ENCODE results near the gene PAXX. TPM values are rescaled to one million over a fixed set of nuclear protein-coding genes. Genes with fewer than 3 reads are reported as not detected.

Gene PAXX
- total RNA-seq, 1 experiment from 2014 or later, result 64.0 TPM

DNA sequence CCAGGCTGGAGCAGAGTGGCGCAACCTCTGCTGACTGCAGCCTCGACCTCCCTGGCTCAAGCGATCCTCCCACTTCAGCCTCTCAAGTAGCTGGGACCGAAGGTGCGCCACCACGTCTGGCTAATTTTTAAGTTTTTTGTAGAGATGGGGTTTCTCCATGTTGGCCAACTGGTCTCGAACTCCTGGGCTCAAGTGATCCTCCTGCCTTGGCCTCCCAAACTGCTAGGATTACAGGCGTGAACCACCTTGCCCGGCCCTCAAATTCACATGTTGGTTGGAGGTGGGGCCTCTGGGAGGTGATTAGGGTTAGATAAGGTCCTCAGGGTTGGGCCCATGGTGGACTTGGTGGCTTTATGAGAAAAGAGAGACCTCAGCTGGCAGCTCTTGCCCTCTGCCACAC, 30.1 kb upstream of the PAXX start:
- intact Hi-C loops (cut with micrococcal nuclease; ENCODE audit: unreplicated experiment), result no loop called here
- TF ChIP-seq, protein P1, sequence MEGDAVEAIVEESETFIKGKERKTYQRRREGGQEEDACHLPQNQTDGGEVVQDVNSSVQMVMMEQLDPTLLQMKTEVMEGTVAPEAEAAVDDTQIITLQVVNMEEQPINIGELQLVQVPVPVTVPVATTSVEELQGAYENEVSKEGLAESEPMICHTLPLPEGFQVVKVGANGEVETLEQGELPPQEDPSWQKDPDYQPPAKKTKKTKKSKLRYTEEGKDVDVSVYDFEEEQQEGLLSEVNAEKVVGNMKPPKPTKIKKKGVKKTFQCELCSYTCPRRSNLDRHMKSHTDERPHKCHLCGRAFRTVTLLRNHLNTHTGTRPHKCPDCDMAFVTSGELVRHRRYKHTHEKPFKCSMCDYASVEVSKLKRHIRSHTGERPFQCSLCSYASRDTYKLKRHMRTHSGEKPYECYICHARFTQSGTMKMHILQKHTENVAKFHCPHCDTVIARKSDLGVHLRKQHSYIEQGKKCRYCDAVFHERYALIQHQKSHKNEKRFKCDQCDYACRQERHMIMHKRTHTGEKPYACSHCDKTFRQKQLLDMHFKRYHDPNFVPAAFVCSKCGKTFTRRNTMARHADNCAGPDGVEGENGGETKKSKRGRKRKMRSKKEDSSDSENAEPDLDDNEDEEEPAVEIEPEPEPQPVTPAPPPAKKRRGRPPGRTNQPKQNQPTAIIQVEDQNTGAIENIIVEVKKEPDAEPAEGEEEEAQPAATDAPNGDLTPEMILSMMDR (IDR thresholded peaks at IDR 0.05), result no peak
- TF ChIP-seq SIN3A (IDR thresholded peaks at IDR 0.05; ENCODE audit: borderline replicate concordance, insufficient read depth, low read depth, low read length), result no peak
- TF ChIP-seq, protein P2, sequence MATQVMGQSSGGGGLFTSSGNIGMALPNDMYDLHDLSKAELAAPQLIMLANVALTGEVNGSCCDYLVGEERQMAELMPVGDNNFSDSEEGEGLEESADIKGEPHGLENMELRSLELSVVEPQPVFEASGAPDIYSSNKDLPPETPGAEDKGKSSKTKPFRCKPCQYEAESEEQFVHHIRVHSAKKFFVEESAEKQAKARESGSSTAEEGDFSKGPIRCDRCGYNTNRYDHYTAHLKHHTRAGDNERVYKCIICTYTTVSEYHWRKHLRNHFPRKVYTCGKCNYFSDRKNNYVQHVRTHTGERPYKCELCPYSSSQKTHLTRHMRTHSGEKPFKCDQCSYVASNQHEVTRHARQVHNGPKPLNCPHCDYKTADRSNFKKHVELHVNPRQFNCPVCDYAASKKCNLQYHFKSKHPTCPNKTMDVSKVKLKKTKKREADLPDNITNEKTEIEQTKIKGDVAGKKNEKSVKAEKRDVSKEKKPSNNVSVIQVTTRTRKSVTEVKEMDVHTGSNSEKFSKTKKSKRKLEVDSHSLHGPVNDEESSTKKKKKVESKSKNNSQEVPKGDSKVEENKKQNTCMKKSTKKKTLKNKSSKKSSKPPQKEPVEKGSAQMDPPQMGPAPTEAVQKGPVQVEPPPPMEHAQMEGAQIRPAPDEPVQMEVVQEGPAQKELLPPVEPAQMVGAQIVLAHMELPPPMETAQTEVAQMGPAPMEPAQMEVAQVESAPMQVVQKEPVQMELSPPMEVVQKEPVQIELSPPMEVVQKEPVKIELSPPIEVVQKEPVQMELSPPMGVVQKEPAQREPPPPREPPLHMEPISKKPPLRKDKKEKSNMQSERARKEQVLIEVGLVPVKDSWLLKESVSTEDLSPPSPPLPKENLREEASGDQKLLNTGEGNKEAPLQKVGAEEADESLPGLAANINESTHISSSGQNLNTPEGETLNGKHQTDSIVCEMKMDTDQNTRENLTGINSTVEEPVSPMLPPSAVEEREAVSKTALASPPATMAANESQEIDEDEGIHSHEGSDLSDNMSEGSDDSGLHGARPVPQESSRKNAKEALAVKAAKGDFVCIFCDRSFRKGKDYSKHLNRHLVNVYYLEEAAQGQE (IDR thresholded peaks at IDR 0.05; ENCODE audit: insufficient read depth in 1 of 2, low read depth in 2 of 2, low read length in 1 of 2), result no peak
- no peak for TF ChIP-seq POLR2AphosphoS5 (IDR thresholded peaks at IDR 0.05; ENCODE audit: low read depth, low read length)
- TF ChIP-seq TCF7L2 (IDR thresholded peaks at IDR 0.05; ENCODE audit: low read depth, low read length), result no peak
- POLR2A ChIA-PET, result no interaction called here
- in situ Hi-C loops (cut with HindIII; ENCODE audit: low pct_unique_long_range_greater_than_20kb, low sequenced_read_pairs), result no loop called here
- H3K9me3 ChIP-seq (ENCODE audit: control insufficient read depth, insufficient read depth, low read depth, low read length), result no peaks in the 10 kb centered on the region
- H3K4me1 ChIP-seq (ENCODE audit: control insufficient read depth, insufficient read depth, low read length), result peaks cover 5% of the 10 kb centered on the region; the same call in 1 of the 2 replicates
- no peak for ATAC-seq
- no peaks in the 10 kb centered on the region for H3K36me3 ChIP-seq (ENCODE audit: control insufficient read depth, insufficient read depth, low read length)
- H3K27me3 ChIP-seq (ENCODE audit: control insufficient read depth, insufficient read depth, low read length), result no peaks in the 10 kb centered on the region
- DNase-seq (ENCODE audit: low read depth, low spot score), result no peak
- no peak overlapping the region for H3K27ac ChIP-seq (ENCODE audit: low read length)
- no peak overlapping the region for H3K4me3 ChIP-seq (ENCODE audit: low read depth in 2 of 2, low read length in 2 of 2)
- CTCF ChIA-PET, result no interaction called here
- BruUV-seq (replicated peaks), result no TSS peak

DNA sequence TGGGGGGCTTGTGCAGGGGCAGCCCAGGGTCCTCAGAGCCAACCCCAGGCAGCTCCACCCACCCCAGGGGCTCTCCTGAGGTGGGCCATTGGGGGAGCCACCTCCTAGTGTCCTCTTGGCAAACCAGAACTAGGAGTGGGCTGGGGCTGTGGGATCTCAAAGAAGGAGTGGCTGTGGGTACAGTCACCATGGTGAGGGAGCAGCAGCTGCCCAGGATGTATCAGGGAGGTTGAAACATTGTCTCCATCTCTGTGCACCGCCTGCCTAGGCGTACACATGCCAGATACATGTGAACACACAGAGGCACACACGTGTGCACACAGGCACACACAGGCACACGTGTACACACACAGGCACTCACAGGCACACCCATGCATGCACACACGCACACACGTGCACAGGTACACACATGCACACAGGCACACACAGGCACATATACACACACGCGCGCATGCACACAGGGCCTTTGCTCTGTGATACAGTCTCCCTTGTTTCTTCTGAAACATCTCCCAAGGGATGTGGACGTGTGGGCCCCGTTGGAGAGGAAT, 29.4 kb upstream of the PAXX start:
- Histone ChIP-seq H3K9me3 (ENCODE audit: control insufficient read depth, insufficient read depth, low read depth, low read length) (no peaks in the 10 kb centered on the region), H3K4me3 (ENCODE audit: low read depth in 2 of 2, low read length in 2 of 2) (no peak overlapping the region), H3K27me3 (ENCODE audit: control insufficient read depth, insufficient read depth, low read length) (no peaks in the 10 kb centered on the region), H3K36me3 (ENCODE audit: control insufficient read depth, insufficient read depth, low read length) (no peaks in the 10 kb centered on the region), H3K4me1 (ENCODE audit: control insufficient read depth, insufficient read depth, low read length) (peaks cover 5% of the 10 kb centered on the region; the same call in 1 of the 2 replicates), H3K27ac (ENCODE audit: low read length) (no peak overlapping the region)
- POLR2A ChIA-PET, result no interaction called here
- in situ Hi-C loops (cut with HindIII; ENCODE audit: low pct_unique_long_range_greater_than_20kb, low sequenced_read_pairs), result no loop called here
- DNase-seq (ENCODE audit: low read depth, low spot score), result no peak
- intact Hi-C loops (cut with micrococcal nuclease; ENCODE audit: unreplicated experiment), result no loop called here
- BruUV-seq (replicated peaks), result no TSS peak
- CTCF ChIA-PET, result no interaction called here
- ATAC-seq, result no peak; the same call in 1 of the 2 replicates
- TF ChIP-seq, protein P2 (IDR thresholded peaks at IDR 0.05; ENCODE audit: insufficient read depth in 1 of 2, low read depth in 2 of 2, low read length in 1 of 2), result 0 out of 4 replicates have a peak, but pooled peaks of 1 of the 2 experiments have one; percentile 10
- TF ChIP-seq SIN3A (IDR thresholded peaks at IDR 0.05; ENCODE audit: borderline replicate concordance, insufficient read depth, low read depth, low read length) (no peak), TCF7L2 (IDR thresholded peaks at IDR 0.05; ENCODE audit: low read depth, low read length) (no peak)

Data from Panc1 (cell line).